HL-60 (cell line): Measurements from ENCODE around the gene MLN.

Source experiments
- CTCF ChIP-seq: IDR thresholded peaks from one replicate; pipeline ENCODE4 v1.5.1; 2011; ENCODE audit warnings: low read length, control low read depth, inconsistent platforms; ENCODE audit not compliant: insufficient read depth
- GABPA ChIP-seq: IDR thresholded peaks from 2 replicates; pipeline ENCODE4 v1.6.1; 2012; ENCODE audit warnings: low read depth
- POLR2AphosphoS5 ChIP-seq: IDR thresholded peaks from 2 replicates; pipeline ENCODE4 v1.6.1; 2012; ENCODE audit warnings: low read depth
- TF ChIP-seq, protein P1 (sequence below): IDR thresholded peaks from 2 replicates; pipeline ENCODE4 v1.6.1; 2012; ENCODE audit warnings: low read depth; ENCODE audit not compliant: insufficient replicate concordance

DNA sequence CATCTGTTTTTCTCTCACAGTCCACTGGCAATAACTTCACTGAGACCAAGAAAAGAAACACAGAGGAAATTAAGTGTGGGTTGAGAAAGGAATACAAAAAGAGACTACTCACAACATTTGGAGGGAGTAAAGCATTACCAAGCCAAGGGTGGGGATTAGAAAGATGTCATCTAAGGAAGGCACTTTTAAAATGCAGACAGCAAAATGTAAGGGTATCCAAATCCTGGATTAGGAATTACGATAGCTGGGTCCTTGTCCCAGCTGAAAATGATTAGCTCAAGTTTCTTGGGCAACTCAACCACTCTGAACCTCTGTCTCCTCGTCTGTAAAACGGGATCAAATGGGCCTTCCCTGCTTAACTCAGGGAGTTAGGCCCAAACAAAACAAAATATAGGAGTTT, 17.1 kb downstream of the MLN start:
- TF ChIP-seq CTCF = no peak
- TF ChIP-seq, protein P1, sequence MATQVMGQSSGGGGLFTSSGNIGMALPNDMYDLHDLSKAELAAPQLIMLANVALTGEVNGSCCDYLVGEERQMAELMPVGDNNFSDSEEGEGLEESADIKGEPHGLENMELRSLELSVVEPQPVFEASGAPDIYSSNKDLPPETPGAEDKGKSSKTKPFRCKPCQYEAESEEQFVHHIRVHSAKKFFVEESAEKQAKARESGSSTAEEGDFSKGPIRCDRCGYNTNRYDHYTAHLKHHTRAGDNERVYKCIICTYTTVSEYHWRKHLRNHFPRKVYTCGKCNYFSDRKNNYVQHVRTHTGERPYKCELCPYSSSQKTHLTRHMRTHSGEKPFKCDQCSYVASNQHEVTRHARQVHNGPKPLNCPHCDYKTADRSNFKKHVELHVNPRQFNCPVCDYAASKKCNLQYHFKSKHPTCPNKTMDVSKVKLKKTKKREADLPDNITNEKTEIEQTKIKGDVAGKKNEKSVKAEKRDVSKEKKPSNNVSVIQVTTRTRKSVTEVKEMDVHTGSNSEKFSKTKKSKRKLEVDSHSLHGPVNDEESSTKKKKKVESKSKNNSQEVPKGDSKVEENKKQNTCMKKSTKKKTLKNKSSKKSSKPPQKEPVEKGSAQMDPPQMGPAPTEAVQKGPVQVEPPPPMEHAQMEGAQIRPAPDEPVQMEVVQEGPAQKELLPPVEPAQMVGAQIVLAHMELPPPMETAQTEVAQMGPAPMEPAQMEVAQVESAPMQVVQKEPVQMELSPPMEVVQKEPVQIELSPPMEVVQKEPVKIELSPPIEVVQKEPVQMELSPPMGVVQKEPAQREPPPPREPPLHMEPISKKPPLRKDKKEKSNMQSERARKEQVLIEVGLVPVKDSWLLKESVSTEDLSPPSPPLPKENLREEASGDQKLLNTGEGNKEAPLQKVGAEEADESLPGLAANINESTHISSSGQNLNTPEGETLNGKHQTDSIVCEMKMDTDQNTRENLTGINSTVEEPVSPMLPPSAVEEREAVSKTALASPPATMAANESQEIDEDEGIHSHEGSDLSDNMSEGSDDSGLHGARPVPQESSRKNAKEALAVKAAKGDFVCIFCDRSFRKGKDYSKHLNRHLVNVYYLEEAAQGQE = no peak
- TF ChIP-seq POLR2AphosphoS5 = no peak
- TF ChIP-seq GABPA = no peak
